ENCODE results near the gene C2CD3. TPM values are rescaled to one million over a fixed set of nuclear protein-coding genes. Genes with fewer than 3 reads are reported as not detected.

C2CD3 gene
- total and polyA plus RNA-seq, 9 of the 15 experiments (the other 6 are each of a cell fraction or from before 2014, with no cell fraction given), result 4.4 to 20.2 (median 15.4) TPM

- no peak for TF ChIP-seq GABPB1 (CRISPR knock-in tag; IDR thresholded peaks at IDR 0.05)
- no peak for TF ChIP-seq E2F3 (CRISPR knock-in tag; IDR thresholded peaks at IDR 0.05)
- no peak for TF ChIP-seq ZNF12 (CRISPR knock-in tag; IDR thresholded peaks at IDR 0.05)
- no peak for TF ChIP-seq CBX8 (IDR thresholded peaks at IDR 0.05; ENCODE audit: borderline replicate concordance, extremely low read depth, low read depth, low read length, poor library complexity, severe bottlenecking)
- TF ChIP-seq, protein P1, sequence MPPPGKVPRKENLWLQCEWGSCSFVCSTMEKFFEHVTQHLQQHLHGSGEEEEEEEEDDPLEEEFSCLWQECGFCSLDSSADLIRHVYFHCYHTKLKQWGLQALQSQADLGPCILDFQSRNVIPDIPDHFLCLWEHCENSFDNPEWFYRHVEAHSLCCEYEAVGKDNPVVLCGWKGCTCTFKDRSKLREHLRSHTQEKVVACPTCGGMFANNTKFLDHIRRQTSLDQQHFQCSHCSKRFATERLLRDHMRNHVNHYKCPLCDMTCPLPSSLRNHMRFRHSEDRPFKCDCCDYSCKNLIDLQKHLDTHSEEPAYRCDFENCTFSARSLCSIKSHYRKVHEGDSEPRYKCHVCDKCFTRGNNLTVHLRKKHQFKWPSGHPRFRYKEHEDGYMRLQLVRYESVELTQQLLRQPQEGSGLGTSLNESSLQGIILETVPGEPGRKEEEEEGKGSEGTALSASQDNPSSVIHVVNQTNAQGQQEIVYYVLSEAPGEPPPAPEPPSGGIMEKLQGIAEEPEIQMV (tag; conservative IDR thresholded peaks at IDR 0.05; ENCODE audit: low read depth), result no peak
- TF ChIP-seq TAL1 (IDR thresholded peaks at IDR 0.05), result no peak
- TF ChIP-seq SRSF3 (IDR thresholded peaks at IDR 0.05; ENCODE audit: insufficient read depth, low read length), result no peak
- TF ChIP-seq, protein P2, sequence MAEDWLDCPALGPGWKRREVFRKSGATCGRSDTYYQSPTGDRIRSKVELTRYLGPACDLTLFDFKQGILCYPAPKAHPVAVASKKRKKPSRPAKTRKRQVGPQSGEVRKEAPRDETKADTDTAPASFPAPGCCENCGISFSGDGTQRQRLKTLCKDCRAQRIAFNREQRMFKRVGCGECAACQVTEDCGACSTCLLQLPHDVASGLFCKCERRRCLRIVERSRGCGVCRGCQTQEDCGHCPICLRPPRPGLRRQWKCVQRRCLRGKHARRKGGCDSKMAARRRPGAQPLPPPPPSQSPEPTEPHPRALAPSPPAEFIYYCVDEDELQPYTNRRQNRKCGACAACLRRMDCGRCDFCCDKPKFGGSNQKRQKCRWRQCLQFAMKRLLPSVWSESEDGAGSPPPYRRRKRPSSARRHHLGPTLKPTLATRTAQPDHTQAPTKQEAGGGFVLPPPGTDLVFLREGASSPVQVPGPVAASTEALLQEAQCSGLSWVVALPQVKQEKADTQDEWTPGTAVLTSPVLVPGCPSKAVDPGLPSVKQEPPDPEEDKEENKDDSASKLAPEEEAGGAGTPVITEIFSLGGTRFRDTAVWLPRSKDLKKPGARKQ (CRISPR knock-in tag; IDR thresholded peaks at IDR 0.05), result no peak
- TF ChIP-seq ZFP1 (CRISPR knock-in tag; IDR thresholded peaks at IDR 0.05), result no peak
- TF ChIP-seq ZNF175 (CRISPR knock-in tag; IDR thresholded peaks at IDR 0.05; ENCODE audit: low read depth), result no peak
- no peak for TF ChIP-seq RBM34 (IDR thresholded peaks at IDR 0.05; ENCODE audit: borderline replicate concordance, insufficient read depth, low read length)
Observed at GRCh38 chr11:74133436-74133835, 37.4 kb downstream of the C2CD3 start (continued).
